Measurements from ENCODE around the gene RPS8.
"Not testable (repeated sequence)": the region's sequence is repeated elsewhere in the genome, so short reads cannot be mapped to it uniquely, and the experiment has no call there.

RPS8 gene

DNA sequence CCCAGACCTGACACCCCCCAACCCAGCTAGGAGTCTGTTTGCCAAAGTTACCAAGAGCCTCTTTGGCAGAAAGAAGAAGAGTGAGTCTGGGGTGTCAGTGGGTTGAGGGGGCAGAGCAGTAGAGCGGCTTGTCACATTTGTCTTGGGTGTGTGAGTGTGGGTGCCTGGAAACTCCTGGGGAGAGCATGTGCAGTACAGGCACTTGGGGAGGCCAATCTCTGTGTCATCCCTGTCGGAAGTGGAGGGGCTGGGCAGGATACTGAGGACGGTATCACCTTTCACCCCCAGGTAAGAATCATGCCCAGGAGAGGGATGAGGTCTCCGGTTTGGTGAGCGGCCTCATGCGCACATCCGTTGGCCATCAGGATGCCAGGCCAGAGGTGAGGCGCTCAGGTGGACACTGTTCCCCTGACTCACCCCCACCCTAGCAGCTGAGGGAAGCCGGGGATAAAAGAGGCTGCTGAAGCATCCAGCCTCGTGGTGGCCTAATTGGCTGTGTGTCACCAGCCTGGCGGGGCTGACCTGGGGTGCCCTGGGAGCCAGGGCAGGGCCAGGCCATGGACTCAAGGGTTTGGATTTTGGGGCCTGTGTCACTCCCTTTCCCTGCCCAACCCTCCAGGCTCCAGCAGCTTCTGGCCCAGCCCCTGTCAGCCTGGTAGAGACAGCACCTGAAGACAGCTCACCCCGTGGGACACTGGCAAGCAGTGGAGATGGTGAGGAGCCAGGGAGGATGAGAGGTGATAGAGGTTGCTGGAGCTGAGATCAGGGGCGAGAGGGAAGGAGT, 28.2 kb downstream of the RPS8 start:
- no peak for DNase-seq

DNA sequence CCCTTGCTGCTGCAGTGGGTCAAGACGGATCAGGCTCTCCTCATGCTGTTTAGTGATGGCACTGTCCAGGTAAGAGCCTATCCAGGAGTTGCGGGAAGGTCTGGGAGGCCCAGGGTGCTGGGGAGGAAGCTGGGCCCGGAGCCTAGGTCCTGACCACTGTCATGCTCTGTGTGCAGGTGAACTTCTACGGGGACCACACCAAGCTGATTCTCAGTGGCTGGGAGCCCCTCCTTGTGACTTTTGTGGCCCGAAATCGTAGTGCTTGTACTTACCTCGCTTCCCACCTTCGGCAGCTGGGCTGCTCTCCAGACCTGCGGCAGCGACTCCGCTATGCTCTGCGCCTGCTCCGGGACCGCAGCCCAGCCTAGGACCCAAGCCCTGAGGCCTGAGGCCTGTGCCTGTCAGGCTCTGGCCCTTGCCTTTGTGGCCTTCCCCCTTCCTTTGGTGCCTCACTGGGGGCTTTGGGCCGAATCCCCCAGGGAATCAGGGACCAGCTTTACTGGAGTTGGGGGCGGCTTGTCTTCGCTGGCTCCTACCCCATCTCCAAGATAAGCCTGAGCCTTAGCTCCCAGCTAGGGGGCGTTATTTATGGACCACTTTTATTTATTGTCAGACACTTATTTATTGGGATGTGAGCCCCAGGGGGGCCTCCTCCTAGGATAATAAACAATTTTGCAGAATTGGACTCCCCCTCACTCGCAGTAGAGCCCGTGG, 30.1 kb downstream of the RPS8 start:
- DNase-seq, result no peak

DNA sequence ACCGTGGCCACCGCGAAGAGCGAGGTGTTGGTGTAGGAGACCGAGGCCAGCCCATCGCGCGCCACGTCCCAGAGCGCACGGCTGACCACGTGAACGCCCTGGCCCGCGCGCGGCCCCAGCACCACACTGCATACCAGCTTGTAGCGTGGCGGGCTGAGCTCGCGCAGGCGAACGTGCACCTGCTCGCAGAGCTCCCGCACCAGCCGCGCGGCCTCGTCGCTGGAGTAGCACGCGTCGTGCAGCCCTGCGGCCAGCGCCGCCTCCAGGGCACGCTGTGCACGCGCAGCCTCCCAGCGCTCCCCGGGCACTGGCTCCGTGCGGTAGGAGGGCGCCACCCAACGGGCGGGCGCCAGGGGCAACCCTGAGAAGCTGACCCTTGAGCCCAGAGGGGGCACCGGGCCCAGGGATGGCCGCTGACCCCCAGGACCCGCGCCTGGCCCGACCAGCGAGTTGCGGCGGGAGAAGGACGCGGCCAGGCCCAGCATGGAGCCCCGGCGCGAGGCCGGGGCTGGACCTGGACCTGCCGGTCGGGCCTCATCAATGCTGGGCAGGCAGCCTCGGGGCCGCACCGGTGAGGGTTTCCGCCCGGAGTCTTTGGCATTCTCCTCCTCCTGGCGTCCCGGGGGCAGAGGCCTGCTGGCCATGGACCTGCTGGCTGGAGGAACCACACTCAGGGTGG, 30.8 kb downstream of the RPS8 start:
- DNase-seq, result no peak

DNA sequence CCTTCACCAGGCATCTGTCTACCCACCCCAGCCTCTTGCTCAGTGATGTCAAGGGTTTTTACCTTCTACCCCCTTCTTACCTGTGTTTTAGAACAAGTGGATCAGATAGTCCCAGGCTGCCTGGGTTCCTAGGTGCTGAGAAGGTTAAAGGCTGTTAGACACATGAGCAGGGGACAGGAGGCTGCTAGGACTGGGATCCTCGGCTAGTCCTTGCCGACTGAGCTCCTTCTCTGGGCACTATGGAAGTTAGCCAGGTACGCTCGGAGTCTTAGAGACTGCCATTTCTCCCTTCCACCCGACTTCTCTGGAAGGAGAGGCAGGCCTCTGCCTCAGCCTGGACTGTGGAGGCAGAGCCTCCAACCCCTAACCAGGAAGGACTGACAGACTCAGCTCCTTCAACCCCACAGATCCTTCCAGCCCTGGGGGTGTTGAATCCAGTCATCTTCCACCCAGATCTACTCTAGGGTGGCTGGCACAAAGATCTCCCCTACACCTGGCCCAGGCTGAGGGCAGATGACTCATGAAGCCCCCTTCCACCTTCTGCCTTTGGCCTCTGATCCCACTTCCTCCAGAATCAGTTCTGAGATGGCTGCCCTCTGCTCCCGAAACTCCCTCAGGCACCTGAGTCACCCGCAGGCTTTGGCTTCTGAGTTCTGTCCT, 31.5 kb downstream of the RPS8 start, which contains the start of gene DYNLT4:
Gene DYNLT4 (minus strand): TSS at position 648 of the 660 bp plus-strand sequence. CDS start 683 bp downstream, outside the sequence.
- DNase-seq, result no peak

DNA sequence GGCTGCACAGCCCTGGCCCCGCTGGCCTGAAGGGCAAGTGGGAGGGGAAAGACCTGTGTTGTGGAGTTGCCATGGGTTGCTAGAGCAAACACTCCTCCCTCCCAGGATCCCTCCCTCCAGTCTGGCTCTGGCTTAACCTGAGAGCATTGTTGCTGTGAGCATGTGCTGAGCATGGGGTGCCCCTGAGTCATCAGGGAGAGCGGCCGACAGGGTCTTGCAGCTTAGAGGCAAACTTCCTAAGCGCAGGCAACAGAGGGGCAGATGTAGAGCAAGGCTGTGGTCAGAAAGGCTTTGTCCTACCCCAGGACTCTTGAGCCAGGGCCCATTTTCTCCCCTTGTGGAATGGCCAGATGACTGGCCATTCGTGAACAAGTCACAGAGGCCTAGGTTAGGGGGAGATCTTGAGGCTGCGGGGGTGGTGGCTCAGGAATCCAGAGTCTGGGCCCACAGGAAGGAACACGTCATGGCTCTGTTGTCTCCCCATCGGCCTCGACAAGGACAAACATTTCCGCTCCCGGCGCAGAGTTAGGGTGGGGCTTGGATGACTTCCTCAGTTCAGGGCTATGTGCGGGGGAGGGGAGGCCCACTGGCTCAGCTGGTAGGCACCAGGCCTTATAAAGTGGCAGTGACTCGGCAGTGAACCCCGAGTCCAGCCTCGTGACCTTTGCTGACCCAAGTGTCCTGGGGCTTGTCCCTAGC, 32.2 kb downstream of the RPS8 start:
- DNase-seq, result peak; percentile 96 to 97

DNA sequence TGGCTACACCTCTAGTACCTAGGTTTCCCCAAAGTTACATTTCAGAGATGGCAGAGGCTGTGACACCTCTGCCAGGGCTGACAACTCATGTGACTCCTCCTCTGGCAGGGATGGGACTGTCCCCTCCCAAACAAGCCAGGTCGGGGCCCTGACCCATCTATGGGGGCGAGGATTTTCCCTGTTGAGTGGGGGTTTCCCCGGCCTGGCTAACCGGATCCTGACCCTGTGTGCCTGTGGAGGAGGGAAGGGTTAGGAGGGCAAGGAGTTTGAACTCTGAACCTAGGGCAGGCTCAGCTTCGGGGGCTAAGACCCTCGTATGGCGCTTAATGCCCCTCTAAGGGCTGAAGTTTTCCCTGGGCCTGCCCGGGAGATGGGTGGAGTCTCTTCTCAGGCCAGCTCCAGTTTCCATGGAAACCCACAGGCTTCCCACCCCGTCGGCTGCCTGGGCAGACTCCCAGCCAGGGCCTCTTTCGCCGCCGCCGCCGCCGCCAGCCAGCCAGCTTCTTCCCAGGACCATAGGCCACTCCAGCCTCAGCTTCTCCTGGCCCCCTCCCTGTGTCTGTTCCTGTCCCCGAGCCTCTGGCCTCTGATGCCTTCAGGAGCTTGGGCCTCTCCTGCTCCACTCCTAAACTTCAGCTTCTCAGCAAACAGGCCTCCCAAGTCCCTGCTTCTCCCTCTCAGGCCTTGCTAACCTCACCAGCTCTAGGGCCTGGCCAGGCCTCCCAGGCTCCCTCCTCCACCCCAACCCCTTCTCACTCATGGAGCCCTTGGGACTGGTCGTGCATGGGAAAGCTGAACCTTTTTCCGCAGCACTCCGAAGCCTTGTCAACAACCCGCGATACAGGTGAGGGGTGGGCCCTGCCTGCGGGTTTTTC, 33.0 kb downstream of the RPS8 start, which contains the start of gene BTBD19:
Gene BTBD19 (plus strand): TSS at position 461 of the 875 bp plus-strand sequence. CDS start 298 bp downstream, at position 759.
- peak; percentile 36 to 66 for DNase-seq

DNA sequence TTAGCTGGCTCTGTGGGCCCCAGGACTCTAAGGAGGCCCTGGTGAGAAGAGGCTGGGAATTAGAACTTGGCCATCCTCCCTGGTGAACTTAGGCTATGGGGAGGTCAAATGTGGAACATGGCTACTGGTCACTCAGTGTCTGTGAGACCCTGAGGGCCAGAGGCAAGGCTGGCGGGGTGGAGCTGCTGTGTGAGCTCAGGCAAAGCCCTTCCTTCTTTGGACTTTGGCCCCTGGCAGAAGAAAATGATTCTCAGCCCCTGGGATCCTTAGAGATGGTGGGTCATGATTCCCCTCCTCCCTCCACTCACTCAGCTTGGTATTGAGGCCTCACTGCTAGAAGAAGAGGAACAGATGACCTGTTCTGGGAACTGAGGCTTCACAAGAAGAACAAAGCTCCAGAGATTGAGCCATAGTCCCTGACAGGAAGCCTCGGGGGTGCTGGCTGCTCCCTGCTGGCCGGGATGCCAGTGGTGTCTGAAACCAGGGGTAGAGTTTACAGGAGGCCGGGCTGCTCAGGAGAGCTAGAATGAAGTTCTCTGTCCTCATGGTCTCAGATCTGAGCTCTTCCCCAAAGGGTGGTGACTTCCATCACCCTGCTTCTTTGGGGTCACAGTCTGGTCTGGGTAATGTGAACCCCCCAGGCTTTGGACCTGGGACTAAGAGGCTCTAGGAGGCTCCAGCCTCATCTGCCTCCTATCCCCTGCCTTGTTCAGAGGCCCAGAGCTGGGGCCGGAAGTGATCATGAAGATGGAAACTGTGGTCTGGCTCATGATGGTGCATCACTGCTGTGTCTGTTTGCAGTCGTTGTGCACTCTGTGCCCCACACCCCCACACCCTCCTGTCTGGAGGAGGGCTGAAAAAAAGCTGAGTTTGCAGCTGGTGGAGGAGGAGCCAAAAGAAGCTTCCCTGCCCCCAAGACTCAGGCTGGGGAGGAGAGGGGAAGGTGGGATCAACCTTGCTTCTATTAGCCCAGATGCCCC, 33.9 kb downstream of the RPS8 start:
- DNase-seq, result no peak

DNA sequence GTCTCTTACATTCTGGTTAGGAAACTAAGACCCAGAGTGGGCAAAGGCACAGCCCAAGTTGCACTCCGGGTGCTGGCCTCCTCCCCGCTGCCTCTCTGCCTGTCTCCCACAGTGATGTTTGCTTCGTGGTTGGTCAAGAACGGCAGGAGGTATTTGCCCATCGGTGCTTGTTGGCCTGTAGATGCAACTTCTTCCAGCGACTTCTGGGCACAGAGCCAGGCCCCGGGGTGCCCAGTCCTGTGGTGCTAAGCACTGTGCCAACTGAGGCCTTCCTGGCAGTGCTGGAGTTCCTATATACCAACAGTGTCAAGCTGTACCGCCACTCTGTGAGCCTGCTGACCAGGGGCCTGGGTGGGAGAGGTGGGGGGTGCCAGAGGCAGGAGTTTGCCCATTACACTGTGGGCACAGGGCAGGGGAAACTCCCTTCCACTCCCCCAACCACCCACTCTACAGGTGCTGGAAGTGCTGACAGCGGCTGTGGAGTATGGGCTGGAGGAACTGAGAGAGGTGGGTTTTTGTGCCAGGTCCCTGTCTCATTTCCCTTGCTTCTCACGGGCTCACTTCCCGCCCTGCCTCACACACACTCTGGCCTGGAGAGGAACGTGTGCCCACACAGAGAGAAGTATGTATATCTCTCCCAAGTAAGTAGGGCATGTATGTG, 34.9 kb downstream of the RPS8 start:
- DNase-seq, result no peak

DNA sequence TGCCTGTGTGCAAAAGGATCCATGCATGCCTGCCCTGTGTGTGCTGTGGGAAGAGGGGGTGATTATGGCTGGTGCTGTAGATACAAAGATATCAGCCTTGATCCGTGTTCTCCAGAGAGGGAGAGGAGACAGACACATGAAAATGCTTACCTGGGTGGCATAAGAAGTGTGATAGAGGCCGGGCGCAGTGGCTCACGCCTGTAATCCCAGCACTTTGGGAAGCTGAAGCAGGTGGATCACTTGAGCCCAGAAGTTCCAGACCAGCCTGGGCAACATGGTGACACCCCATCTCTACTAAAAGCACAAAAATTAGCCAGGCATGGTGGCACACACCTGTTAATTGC, 35.4 kb downstream of the RPS8 start:
- DNase-seq, result not testable (repeated sequence)

DNA sequence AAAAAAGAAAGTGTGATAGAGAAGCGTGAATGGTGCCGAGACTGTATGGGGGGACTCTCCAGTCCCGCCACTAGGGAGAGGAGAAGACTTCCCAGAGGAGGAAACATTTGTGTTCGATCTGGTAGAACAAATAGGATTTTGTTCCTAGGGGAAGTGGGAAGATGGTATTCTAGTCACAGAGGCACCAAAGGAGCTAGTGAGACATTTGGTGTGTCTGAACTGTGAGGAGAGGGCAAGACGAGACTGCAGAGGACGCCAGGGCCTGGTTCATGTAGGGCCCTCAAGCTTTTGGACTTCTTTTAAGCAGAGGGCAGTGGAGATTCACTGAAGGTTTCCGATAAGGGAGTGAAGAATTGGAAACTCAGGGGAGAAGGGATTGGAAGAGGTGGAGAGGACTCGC, 35.9 kb downstream of the RPS8 start:
- DNase-seq, result no peak

DNA sequence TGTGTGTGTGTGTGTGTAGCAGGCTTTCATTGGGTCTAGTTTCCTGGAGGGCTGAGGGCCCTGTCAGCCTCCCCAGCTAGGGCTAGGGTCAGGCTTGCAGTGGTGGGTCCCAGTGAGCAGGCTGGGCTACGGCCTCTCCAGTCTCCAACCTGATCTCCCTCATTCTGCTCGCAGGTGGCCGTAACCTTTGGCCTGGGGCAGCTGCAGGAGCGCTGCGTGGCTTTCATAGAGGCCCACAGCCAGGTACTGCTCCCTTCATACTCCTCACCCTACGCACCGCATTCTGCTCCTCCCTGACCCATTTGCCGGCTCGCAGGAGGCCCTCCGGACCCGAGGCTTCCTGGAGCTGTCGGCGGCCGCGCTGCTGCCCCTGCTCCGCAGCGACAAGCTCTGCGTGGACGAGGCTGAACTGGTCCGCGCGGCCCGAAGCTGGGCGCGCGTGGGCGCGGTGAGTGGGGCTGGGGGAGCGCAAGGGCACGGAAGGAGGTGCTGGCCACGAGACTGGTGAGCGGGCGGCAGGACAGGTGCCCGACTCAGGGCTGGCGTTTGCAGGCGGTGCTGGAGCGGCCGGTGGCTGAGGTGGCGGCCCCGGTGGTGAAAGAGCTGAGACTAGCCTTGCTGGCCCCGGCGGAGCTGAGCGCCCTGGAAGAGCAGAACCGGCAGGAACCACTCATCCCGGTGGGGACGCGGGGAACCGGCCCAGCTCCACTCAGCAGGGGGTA, 37.6 kb downstream of the RPS8 start:
- DNase-seq, result no peak

DNA sequence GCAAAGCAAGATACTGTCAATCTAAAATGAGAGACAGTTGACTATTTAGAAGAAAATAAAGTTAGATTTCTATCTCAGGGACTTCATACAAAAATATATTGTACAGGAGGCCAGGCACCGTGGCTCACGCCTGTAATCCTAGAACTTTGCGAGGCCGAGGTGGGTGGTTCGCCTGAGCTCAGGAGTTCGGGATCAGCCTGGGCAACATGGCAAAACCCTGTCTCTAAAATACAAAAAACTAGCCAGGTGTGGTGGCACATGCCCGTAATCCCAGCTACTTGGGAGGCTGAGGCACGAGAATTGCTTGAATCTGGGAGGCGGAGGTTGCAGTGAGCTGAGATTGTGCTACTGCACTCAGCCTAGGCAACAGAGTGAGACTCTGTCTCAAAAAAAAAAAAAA, 40.6 kb downstream of the RPS8 start:
- not testable (repeated sequence) for DNase-seq

DNA sequence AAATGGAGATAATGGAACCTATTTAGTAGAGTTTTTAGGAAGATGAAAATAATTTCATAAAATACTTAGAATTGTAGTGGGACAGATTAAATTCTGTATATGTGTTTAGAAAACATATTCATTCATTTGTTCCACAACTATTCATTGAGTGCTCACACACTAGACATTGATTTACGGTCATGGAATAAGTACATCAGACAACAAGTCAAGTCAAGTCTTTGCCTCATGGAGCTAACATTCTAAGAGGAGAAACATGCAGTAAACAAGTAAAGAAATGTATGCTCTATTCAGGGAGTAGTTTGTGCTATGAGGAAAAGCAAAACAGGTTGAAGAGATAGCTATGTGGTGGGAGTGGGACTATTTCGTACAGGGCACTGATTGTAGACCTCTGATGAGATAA, 42.0 kb downstream of the RPS8 start:
- no peak for DNase-seq

DNA sequence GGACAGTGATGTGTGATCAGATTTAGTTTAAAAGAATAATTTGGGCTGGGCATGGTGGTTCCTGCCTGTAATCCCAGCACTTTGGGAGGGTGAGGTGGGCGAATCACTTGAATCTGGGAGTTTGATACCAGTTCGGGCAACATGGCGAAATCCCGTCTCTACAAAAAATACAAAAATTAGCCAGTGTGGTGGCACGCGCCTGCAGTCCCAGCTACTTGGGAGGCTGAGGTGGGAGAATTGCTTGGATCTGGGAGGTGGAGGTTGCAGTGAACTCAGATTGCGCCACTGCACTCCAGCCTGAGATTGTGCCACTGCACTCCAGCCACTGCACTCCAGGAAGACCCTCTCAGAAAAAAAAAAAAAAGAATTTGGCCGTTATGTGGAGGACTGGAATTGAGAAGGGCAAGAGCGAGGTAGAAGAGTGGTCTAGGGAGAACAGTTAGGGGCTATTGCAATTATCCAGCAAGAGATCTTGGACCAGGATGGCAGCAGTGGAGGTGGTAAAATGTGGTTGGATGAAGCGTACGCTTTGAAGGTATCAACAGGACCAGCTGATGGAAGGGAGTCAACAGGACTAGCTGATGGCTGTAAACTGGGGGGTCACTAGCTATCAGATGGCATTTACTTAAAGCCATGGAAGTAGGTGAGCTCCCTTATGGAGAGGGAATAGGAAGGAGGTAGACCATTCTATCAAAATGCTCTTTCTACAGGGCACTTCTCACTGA, 42.6 kb downstream of the RPS8 start:
- DNase-seq, result no peak

DNA sequence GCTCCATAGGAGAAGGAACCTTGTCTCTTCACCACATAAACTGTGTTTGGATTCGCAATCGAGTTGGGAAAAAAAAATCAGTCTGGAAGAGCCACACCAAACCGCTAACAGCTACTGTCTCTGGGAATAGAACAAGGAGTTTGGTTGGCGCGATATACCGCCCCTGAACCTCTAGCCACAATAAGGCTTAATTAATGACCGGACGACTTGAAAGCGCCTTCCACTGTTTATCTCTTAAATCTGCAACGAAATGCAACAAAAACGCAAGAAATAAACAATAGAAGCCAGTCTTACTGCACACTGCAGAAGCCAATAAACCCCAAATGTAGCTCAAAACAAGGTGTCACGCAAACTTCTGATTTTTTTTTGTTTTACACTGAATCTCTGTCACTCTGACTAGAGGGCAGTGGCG, 43.9 kb downstream of the RPS8 start:
- DNase-seq, result no peak

DNA sequence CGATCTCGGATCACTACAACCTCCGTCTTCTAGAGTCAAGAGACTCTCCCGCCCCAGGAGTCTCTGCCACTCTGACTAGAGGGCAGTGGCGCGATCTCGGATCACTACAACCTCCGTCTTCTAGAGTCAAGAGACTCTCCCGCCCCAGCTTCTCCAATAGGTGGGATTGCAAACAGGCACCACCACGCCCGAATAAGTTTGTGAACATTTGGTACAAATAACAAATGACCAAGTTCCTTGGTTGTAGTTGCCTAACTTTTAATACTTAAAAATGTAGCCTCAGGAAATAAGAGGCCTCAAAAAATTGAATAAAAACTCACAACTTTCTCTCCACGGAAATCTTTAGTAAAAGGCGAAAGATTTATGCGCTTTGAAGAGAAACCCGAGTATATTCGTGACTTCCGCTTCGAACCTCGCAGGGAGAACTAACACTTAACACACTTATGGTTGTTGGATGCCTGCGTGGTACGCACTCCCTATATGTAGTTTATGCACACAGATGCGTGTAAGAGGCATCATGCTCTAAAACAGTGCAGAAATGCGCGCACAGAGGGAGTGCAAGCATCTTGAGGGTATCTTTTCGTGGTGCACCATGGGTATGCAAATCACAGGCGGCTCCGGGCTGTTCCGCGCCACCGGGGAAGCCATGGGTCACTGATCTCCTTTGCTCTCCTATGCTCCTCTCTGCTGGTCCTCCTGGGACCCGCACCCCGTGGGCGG, 44.4 kb downstream of the RPS8 start:
- no peak for DNase-seq
